ENCODE data around the gene TESPA1.

- TF ChIP-seq CTCF (IDR thresholded peaks at IDR 0.05) (no peak), POLR2A (IDR thresholded peaks at IDR 0.05) (no peak)
These were observed 36.4 kb downstream of the TESPA1 start for GRCh38 chr12:54948171-54948570.
